Activated naive CD8-positive, alpha-beta T cell treated with anti-CD3 and anti-CD28 coated beads, Interleukin-2, amount 50 U/mL, for 24 hours (primary cell): Measurements from ENCODE around the gene RNF208.

Experiments
- ATAC-seq: fragments of 150-1000 bp; cut with Tn5 transposase; one replicate; pipeline ENCODE4 v1.10.0; 2021
- DNase-seq: peaks from one replicate; pipeline ENCODE4 v3.0.0; 2021
- H3K27ac Mint-ChIP-seq: one replicate; pipeline ENCODE4 v1.8.0; 2021; ENCODE audit warnings: mild to moderate bottlenecking, mixed read lengths
- H3K27me3 Mint-ChIP-seq: one replicate; pipeline ENCODE4 v1.8.0; 2021; ENCODE audit warnings: mixed read lengths
- H3K36me3 Mint-ChIP-seq: one replicate; pipeline ENCODE4 v1.8.0; 2021; ENCODE audit warnings: low read depth, mixed read lengths
- H3K4me1 Mint-ChIP-seq: one replicate; pipeline ENCODE4 v1.8.0; 2021; ENCODE audit warnings: mixed read lengths
- H3K4me3 Mint-ChIP-seq: one replicate; pipeline ENCODE4 v1.8.0; 2021; ENCODE audit warnings: mild to moderate bottlenecking, moderate library complexity, mixed read lengths
- H3K9me3 Mint-ChIP-seq: one replicate; pipeline ENCODE4 v1.8.0; 2021; ENCODE audit warnings: mixed read lengths

The RNF208 gene

GRCh38 chr9:137237759-137238726 is 16.0 kb upstream of the RNF208 start:
- H3K27me3 Mint-ChIP-seq: peaks cover 3% of the 10 kb centered on the region
- no peak overlapping the region for H3K4me3 Mint-ChIP-seq
- DNase-seq (no peak), ATAC-seq (no peak)
- H3K4me1 Mint-ChIP-seq: peaks cover 34% of the 10 kb centered on the region
- no peaks in the 10 kb centered on the region for H3K9me3 Mint-ChIP-seq
- H3K36me3 Mint-ChIP-seq: peaks cover 17% of the 10 kb centered on the region
- no peak overlapping the region for H3K27ac Mint-ChIP-seq

- no peak for ATAC-seq
- peaks cover 6% of the 10 kb centered on the region for H3K36me3 Mint-ChIP-seq
- no peak overlapping the region for H3K4me3 Mint-ChIP-seq
- DNase-seq: no peak
- H3K27ac Mint-ChIP-seq: no peak overlapping the region
- H3K9me3 Mint-ChIP-seq: no peaks in the 10 kb centered on the region
- H3K27me3 Mint-ChIP-seq: peaks cover 3% of the 10 kb centered on the region
- peaks cover 24% of the 10 kb centered on the region for H3K4me1 Mint-ChIP-seq
These were observed 14.9 kb upstream of the RNF208 start for GRCh38 chr9:137236936-137237421.

GRCh38 chr9:137236238-137236935 is 14.3 kb upstream of the RNF208 start:
- Mint-ChIP-seq H3K36me3 (peaks cover 4% of the 10 kb centered on the region), H3K4me1 (peaks cover 22% of the 10 kb centered on the region), H3K4me3 (no peak overlapping the region), H3K27me3 (peaks cover 3% of the 10 kb centered on the region), H3K27ac (no peak overlapping the region), H3K9me3 (no peaks in the 10 kb centered on the region)
- ATAC-seq (peak; percentile 31), DNase-seq (peak; percentile 97)

- Mint-ChIP-seq H3K36me3 (no peaks in the 10 kb centered on the region), H3K4me3 (no peak overlapping the region), H3K9me3 (no peaks in the 10 kb centered on the region), H3K27me3 (no peaks in the 10 kb centered on the region), H3K27ac (no peak overlapping the region), H3K4me1 (peaks cover 19% of the 10 kb centered on the region)
- ATAC-seq (no peak), DNase-seq (no peak)
These were observed 13.6 kb upstream of the RNF208 start for GRCh38 chr9:137235424-137236237.

DNA sequence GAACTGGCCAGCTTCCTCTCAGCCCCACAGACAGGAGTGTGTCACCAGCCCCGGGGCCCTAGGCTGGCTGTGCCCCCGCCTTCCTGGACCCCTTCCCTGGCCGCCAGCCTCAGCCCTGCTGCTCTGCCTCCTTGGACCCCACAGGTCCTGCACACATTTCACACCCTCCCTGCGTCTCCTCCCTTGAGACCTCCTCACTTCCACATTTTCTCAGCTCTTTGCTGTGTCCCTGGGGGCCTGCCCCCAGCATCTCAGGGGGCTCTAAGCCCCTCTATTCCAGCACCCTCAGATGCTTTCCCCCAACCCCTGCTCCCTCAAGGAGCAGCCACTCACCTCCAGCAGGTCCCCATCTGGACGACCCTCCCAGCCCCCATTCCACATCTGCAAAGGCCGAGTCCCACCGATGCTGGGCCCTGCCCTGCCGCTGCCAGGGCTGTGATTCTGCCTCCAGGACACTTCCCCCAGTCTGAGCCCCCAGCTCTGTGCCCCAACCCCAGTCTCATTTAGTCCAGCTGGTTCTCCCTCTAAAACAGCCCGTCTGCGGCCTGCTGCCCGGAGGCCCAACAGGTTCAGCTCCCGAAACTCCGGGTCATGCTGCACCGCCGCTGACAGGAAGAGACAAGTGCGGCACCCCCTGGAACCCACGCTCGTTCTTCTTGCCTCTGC is 12.9 kb upstream of the RNF208 start:
- Mint-ChIP-seq H3K27me3 (no peaks in the 10 kb centered on the region), H3K4me1 (peaks cover 19% of the 10 kb centered on the region), H3K36me3 (no peaks in the 10 kb centered on the region), H3K4me3 (no peak overlapping the region), H3K27ac (no peak overlapping the region), H3K9me3 (no peaks in the 10 kb centered on the region)
- DNase-seq (no peak), ATAC-seq (no peak)

DNA sequence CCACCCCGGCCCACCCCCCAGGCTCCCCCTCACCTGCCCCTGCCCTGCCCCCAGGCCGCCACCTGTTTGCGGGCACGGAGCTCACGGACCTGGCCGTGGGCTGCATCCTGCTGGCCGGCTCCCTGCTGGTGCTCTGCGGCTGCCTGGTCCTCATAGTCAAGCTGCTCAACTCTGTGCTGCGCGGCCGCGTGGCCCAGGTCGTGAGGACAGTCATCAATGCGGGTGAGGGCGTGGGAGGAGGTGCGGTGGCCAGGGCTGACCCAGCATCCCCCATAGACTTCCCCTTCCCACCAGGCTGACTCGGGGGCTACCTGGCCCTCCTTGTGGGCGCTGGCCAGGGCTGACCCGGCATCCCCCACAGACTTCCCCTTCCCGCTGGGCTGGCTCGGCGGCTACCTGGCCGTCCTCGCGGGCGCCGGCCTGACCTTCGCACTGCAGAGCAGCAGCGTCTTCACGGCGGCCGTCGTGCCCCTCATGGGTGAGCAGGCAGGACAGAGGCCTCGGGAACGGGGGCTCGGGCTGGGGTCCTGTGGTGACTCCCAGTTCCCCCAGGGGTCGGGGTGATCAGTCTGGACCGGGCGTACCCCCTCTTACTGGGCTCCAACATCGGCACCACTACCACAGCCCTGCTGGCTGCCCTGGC is 12.1 kb upstream of the RNF208 start:
- ATAC-seq (no peak), DNase-seq (no peak)
- no peak overlapping the region for H3K27ac Mint-ChIP-seq
- H3K4me3 Mint-ChIP-seq: no peak overlapping the region
- H3K27me3 Mint-ChIP-seq: no peaks in the 10 kb centered on the region
- H3K9me3 Mint-ChIP-seq: no peaks in the 10 kb centered on the region
- H3K4me1 Mint-ChIP-seq: peaks cover 14% of the 10 kb centered on the region
- H3K36me3 Mint-ChIP-seq: no peaks in the 10 kb centered on the region

GRCh38 chr9:137233143-137233980 is 11.3 kb upstream of the RNF208 start:
- Mint-ChIP-seq H3K27me3 (no peaks in the 10 kb centered on the region), H3K4me1 (peaks cover 9% of the 10 kb centered on the region), H3K27ac (no peak overlapping the region), H3K9me3 (no peaks in the 10 kb centered on the region), H3K4me3 (no peak overlapping the region), H3K36me3 (no peaks in the 10 kb centered on the region)
- DNase-seq: no peak
- ATAC-seq: no peak

- Mint-ChIP-seq H3K9me3 (no peaks in the 10 kb centered on the region), H3K36me3 (no peaks in the 10 kb centered on the region), H3K4me1 (peaks cover 8% of the 10 kb centered on the region), H3K27me3 (peaks cover 2% of the 10 kb centered on the region), H3K27ac (no peak overlapping the region), H3K4me3 (no peak overlapping the region)
- no peak for ATAC-seq
- DNase-seq: no peak
These were observed 10.5 kb upstream of the RNF208 start for GRCh38 chr9:137232510-137232909.

DNA sequence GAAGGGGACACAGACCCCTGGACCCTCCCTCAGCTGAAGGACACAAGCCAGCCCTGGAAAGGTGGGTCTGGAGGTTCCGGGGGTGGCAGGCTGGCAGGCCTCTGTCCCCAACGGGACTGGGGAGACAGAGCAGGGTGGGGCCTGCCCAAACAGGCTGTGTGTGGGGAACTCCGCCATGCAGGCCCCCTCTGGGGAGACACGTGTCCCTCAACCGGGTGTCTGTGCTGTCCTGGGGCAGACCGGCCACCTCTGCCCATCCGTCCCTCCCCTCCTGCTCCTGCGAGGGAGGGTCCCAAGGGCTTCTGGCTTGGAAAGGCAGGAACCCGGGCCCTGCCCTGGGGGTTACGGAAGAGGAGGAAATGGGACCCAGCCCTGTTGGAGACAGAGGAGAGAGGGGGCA is 10.1 kb upstream of the RNF208 start:
- Mint-ChIP-seq H3K9me3 (no peaks in the 10 kb centered on the region), H3K4me3 (no peak overlapping the region), H3K27ac (no peak overlapping the region), H3K27me3 (peaks cover 2% of the 10 kb centered on the region), H3K4me1 (peaks cover 10% of the 10 kb centered on the region), H3K36me3 (no peaks in the 10 kb centered on the region)
- no peak for DNase-seq
- ATAC-seq: no peak

- Mint-ChIP-seq H3K9me3 (no peaks in the 10 kb centered on the region), H3K27ac (no peak overlapping the region), H3K36me3 (no peaks in the 10 kb centered on the region), H3K27me3 (peaks cover 2% of the 10 kb centered on the region), H3K4me3 (no peak overlapping the region), H3K4me1 (peaks cover 7% of the 10 kb centered on the region)
- ATAC-seq (no peak), DNase-seq (no peak)
These were observed 9.5 kb upstream of the RNF208 start for GRCh38 chr9:137231372-137232039.

GRCh38 chr9:137230705-137231371 is 8.8 kb upstream of the RNF208 start, which contains the start of gene SLC34A3:
Gene SLC34A3 (plus strand): TSS chr9:137230901. CDS start chr9:137231703, 802 bp downstream.
- no peaks in the 10 kb centered on the region for H3K36me3 Mint-ChIP-seq
- no peaks in the 10 kb centered on the region for H3K9me3 Mint-ChIP-seq
- no peak within 1 kb of the TSS for H3K27ac Mint-ChIP-seq
- H3K4me3 Mint-ChIP-seq: no peak within 1 kb of the TSS
- H3K27me3 Mint-ChIP-seq: peaks cover 2% of the 10 kb centered on the region
- DNase-seq (no peak), ATAC-seq (no peak)
- peaks cover 7% of the 10 kb centered on the region for H3K4me1 Mint-ChIP-seq
